ENCODE data around the gene CACNA2D4. TPM values are rescaled to one million over a fixed set of nuclear protein-coding genes. Genes with fewer than 3 reads are reported as not detected.
A peak's percentile ranks its signal among the peaks of the same experiment; 100 is the strongest.
"Not testable (repeated sequence)": the region's sequence is repeated elsewhere in the genome, so short reads cannot be mapped to it uniquely, and the experiment has no call there.

CACNA2D4 gene, protein sequence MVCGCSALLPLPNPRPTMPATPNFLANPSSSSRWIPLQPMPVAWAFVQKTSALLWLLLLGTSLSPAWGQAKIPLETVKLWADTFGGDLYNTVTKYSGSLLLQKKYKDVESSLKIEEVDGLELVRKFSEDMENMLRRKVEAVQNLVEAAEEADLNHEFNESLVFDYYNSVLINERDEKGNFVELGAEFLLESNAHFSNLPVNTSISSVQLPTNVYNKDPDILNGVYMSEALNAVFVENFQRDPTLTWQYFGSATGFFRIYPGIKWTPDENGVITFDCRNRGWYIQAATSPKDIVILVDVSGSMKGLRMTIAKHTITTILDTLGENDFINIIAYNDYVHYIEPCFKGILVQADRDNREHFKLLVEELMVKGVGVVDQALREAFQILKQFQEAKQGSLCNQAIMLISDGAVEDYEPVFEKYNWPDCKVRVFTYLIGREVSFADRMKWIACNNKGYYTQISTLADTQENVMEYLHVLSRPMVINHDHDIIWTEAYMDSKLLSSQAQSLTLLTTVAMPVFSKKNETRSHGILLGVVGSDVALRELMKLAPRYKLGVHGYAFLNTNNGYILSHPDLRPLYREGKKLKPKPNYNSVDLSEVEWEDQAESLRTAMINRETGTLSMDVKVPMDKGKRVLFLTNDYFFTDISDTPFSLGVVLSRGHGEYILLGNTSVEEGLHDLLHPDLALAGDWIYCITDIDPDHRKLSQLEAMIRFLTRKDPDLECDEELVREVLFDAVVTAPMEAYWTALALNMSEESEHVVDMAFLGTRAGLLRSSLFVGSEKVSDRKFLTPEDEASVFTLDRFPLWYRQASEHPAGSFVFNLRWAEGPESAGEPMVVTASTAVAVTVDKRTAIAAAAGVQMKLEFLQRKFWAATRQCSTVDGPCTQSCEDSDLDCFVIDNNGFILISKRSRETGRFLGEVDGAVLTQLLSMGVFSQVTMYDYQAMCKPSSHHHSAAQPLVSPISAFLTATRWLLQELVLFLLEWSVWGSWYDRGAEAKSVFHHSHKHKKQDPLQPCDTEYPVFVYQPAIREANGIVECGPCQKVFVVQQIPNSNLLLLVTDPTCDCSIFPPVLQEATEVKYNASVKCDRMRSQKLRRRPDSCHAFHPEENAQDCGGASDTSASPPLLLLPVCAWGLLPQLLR
- 0.72 TPM for total RNA-seq (ENCODE audit: insufficient read depth, low replicate concordance)

DNA sequence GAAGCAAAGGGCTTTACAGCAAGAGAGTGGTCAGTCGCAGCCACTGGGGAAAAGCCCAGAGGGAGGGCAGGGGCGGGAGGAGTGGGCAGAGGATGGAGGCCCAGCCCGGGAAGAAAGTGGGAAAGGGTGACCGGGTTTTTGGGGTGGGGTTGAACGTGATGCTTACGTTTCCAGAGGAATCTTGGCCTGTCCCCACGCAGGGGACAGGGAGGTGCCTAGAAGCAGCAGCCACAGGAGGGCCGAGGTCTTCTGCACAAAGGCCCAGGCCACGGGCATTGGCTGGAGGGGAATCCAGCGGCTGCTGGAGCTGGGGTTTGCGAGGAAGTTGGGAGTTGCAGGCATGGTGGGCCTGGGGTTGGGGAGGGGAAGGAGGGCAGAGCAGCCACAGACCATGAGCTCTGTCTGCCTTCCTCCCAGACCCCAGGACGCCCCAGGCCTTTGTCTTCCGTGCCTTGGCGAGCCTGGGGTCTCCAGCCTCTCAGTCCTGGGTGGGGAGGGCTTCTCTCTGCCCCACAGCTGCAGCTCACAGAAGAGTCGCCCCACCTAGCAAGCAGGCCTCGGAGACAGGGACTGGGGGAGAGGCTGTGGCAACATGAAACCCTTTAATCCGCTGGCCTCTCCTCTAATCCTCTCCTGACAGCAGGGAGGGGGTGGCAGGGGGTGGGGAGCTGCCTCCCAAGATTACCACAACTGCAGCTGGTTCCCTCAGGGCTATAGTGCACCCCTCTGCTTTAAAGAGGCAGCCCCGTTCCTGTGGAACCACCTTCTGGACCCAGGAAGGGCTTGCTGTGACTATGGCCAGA is at the start of gene CACNA2D4:
Gene CACNA2D4, minus strand, starts transcription at position 572 of the 803 bp plus-strand sequence. Its CDS starts 179 bp downstream, at position 393.
- DNase-seq (ENCODE audit: low spot score): peak; percentile 85

DNA sequence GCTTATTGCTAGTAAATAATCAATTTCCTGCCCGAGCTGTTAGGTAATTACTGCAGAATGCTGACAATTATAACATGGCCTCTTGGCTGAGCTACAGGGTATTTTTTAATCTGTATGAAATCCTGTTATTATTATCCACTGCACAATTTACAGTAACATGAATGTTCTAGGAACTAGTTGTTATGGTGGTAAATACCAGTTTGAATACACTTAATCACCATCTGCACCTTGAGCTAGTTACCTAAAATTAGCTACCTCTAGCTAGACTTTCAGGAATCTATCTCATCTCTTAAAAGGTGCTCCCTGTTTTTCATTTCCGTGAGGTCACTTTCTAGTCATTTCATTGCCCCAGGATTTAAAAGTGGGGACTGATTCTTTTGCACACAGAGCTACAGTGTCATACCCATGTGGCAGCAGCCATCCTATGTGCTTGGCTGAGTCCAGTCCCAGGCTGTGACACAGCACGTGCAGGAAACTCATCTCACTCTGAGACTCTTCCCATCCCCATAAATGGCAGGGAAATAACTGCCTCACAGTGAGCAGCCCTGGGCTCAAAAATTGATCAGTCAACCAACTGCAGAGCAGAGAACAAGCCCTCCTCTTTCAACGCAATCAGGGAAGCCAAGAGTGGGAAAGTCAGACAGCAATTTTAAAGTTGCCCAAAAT is 48.2 kb upstream of the CACNA2D4 start:
- DNase-seq (ENCODE audit: low spot score): no peak

DNA sequence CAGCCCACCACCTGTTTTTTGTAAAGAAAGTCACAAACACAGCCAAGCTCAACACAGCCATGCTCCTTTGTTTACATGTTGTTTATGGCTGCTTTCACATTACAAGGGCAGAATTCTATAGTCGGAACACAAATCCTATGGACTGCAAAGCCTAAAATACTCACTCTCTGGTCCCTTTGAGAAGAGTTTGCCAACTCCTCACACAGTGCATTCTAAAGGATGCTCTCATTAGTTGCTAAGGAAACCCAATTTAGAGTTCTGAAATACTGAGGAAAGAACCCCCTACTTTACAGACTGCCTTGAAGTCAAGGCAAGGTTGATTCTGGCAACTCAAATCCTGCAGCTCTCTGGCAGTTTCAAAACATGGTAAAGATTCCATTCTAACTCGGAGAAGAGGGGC is 47.5 kb upstream of the CACNA2D4 start:
- DNase-seq (ENCODE audit: low spot score): no peak

DNA sequence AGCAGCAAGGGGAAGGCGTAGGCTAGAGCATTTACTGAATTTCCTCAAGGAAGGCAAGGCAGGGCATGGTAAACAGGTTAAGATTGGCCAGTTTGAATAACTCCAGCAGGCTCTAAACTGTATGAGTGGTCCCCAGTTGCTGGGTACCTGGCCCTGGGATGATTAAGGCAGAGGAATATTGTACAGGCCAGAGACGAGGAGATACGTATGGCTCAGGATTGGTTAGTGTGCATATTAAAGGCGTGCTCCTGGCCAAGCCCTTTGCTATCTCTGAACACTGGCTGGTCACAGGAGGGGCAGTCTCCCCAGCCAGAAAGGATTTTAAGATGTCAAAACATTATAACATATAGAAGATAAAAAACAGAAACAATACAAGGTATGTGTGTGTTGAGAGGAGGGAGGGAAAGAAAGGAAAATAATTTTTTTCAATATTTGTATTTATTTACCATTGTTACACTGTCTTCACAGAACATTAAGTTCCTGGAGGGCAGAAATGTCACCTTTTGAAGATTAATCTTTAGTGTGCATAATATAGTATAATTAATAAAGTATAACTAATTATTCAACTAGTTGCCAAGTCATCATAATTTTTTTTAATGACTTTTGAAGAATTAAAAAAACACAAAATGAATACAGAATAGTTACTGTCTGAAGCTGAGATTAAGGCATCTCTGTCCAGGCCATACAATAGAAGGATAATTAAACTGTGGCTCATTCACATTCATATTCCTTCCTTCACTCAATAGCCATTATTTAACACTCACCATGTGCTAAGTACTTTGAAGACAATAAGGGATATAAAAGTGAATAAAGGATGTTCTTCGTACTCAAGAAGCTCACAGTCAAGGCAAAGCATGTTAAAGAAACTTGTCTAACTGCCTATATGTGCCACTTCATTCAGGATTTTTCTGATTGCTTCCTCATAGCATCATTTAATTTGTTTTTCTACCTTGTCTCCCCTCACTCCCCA is 43.9 kb upstream of the CACNA2D4 start:
- DNase-seq (ENCODE audit: low spot score): no peak

DNA sequence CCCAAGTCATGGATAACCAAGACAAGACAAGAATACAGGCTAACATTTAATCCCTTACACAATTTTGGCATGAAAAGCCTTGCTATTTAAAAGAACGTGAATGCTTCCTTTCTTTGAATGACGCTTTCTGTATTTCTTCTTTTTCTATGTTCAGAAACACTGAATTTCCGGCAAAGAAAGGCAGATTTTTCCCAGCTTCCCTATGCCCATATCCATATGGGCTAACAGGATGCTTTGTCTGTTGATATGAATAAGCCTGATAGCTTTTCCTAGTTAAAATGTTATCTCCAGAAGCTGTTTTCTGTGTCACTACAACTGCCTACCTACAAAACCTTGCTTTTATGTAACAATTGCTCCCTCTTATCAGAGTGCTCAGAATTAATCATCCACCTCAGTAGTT is 38.3 kb upstream of the CACNA2D4 start:
- DNase-seq (ENCODE audit: low spot score): no peak

DNA sequence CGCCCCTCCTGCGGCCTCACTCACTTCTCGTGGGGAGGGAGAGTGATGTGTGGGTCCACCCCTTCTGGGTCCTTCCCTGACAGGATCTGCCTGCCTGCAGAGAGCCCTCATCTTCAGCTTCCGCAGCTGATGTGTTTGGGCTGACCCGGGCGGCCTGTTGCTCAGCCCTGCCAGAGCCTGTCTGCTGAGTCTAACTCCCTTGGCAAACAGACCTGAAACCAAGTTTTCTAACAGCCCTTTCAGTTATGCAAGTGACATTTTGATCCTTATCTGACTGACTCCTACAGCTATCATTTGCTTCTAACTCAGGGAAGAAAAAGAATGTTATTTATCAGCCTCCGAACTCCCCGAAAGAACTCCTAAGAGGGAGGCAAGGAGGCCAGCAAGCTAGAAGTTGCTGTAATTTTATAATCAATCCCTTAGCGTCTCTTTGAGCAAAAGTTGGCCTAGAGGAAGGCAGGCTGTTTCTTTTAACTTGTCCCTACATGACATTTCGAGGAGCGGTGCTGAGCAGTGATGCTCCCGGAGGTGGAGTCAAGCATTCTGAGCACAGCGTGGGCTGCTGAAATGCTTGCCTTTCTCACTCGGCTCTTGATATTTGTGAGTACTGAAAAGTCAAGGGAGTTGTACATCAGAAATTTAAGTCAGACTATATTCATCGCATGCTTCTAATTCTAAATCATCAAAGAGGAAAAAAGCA is 31.5 kb upstream of the CACNA2D4 start:
- DNase-seq (ENCODE audit: low spot score): no peak

DNA sequence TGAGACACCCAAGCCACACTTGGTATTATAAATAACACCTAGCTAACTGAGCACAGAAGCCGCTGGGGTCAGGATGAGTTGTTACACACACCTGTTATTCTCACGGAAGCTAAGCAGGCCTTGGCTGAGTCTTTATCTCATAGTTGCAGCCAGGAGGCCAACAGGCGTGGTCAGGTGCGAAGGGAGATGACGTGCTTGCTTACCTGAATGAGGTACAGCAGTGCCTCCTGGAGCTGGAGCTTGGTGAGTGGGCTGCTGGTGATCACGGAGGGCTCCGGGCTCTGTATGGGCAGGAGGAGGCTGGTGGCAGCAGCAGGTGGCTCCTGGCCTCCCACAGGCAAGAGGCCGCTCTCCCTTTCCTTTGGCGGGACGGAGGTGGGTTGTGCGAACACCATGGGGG is 30.4 kb upstream of the CACNA2D4 start:
- no peak for DNase-seq (ENCODE audit: low spot score)

DNA sequence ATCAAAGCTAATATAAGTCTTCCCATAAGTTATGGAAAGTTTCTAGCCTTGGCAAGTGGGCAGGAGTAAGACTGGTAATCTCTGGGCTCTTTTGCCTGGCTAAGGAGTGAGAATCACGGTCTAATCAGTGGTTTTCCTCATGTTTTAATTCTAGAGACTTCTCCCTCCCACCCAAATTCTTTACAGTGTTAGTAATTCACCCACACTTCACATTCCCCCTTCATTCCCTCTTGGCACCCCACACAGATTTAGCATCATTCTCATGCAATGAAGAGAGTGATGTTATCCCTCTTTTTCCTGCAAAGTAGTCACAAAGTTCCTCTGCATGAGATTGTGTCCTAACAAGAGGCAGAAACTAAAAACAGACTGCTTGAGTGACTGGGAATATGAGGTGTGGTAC is 28.6 kb upstream of the CACNA2D4 start:
- DNase-seq (ENCODE audit: low spot score): no peak

DNA sequence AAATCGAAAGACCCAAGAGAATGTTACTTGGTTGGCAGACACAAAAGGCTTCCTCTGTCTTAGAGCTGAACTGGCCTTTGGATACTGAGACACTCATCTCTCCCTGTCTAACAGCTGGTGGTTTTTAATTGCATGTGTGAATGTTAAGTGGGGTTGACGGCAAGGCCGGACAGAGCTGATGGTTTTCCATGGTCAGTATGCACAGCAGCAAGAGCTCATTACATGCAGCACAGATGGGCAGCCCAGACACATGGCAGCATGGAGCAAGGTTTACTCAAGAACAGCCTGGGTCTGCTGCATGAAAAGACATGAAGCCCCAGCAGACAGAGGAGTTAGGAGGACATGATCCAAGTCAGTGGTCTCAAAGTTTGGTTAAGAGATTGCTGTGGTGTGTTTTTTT is 27.8 kb upstream of the CACNA2D4 start:
- DNase-seq (ENCODE audit: low spot score): no peak

DNA sequence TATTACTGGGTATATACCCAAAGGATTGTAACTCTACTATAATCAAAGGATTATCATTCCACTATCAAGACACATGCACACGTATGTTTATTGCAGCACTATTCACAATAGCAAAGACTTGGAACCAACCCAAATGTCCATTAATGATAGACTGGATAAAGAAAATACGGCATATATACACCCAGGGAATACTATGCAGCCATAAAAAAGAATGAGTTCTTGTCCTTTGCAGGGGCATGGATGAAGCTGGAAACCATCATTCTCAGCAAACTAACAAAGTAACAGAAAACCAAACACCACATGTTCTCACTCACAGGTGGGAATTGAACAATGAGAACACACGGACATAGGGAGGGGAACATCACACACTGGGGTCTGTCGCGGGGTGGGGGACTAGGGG is 27.1 kb upstream of the CACNA2D4 start:
- not testable (repeated sequence) for DNase-seq (ENCODE audit: low spot score)

DNA sequence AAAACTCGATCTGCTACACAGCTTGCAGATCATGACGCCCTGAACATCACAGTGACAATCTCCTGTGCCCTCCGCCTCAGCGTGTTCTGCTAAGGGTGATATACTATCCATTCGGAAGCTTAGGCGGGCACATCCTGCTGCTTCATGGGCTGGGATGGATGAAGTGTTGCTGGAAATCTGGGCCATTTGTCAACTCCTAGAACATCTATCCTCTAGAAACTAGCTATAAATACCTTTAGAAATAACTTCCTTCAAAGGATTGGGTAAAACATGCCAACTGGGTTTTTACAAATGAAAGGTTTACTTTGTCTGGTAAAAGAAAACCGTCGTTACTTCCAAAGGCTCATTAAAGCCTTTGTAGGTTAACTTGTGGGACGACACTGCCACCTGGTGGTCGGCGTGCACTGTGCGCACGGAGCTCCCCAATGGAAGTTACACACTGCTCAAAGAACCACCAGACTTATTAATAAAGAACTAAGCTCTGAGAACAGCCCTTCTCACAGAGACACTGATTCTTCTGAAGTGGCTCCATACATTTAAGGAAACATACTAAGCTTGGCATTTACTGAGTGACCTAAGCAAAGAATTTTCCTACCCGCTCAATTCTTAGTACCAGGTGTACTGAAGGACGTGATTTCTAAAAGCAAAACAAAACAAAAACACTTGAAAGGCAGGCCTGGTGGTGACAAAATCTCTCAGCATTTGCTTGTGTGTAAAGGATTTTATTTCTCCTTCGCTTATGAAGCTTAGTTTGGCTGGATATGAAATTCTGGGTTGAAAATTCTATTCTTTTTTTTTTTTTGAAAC is 21.6 kb upstream of the CACNA2D4 start:
- DNase-seq (ENCODE audit: low spot score): peak; percentile 90

DNA sequence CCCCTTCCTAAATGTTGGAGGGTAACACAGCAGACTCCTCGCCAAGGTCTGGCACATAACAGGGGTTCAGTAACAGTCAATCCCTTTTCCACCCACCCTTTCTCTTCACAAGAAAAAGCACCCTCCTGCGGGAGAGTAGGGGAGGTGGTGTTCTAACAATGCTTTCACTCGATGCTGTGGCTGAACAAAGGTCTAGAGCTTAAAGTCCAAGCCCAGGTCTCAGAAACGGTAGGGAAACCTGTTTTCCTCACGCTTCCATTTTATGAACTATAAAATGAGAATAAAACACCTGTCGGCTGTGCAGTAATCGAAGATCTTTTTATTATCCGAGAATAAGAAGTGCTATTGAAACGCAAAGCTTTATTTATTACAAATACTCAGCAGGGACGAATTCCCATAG is 20.9 kb upstream of the CACNA2D4 start:
- DNase-seq (ENCODE audit: low spot score): no peak

DNA sequence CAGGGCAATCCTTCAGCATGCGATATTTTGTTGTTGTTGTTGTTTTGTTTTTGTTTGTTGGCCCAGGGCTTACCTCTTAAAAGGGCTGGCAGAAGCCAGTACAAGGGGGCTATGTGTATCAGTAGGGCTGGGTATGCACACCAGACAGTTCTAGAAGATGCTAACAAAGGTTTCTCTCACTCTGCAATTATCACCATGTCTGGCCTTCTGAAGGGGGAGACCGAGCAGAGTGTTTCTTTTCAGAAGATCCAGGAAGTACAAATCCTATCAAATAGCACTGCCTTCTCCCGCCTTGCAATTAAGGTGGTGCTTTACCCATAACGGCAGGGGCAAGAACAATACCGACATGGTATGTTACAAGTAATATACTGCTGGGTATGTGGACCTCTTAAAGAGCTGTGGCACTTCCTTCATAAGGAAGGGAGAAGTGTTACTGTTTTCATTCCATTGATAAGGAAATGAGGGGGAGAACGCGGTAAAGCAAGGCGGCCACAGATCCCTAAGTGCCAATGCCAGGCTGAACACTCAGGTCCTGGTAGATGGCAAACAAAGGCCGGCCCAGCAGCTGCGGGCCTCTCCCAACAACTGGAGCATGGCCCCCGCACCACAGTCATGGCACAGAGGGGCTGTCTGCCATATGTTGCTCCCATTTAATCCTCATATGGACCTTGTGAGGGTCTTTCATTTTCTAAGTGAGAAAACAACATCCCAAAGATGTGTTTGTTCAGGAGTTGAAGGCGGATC is 19.2 kb upstream of the CACNA2D4 start:
- DNase-seq (ENCODE audit: low spot score): no peak

DNA sequence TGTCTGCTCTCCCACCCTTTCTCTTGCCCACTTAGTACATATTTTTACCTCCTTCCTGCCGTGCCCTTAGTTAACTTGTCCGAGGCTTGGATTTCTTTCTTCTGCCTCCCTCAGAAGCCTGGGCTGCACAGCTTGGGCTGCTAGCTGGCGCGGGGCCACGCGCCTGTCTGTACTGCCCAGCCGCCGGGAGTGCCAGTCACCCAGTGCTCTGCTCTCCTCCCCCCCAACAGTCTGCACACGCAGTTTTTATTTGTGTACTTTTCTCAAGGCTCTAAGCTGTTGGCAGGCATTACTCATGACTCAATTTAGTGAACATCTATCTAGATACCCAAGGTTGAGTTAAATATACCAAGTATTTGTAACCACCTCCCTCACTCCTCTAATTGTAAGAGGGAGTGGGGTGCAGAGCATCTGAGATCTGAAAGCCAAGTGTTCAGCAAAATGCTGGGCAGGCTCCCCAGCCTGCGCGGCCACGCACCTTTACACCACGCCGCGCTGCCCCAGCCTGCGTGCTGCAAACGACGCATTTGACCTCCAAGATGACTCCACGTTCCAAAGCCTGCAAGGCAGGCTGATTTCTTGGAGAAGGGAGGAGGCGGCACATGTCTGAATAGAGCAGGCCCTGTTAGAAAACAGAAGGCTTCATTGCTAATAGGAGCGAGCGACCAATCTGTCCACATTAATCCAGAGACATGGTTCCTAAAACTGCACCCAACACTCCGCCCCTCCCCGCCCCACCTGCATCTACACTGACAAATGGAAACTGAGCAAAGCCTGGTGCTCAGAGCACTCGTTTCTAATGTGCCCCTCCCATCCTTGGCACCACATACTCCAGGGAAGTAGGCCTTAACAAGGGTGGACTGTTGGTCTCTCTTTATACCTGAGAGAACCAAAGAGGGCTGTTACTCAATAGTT is 18.2 kb upstream of the CACNA2D4 start:
- peak; percentile 71 for DNase-seq (ENCODE audit: low spot score)

DNA sequence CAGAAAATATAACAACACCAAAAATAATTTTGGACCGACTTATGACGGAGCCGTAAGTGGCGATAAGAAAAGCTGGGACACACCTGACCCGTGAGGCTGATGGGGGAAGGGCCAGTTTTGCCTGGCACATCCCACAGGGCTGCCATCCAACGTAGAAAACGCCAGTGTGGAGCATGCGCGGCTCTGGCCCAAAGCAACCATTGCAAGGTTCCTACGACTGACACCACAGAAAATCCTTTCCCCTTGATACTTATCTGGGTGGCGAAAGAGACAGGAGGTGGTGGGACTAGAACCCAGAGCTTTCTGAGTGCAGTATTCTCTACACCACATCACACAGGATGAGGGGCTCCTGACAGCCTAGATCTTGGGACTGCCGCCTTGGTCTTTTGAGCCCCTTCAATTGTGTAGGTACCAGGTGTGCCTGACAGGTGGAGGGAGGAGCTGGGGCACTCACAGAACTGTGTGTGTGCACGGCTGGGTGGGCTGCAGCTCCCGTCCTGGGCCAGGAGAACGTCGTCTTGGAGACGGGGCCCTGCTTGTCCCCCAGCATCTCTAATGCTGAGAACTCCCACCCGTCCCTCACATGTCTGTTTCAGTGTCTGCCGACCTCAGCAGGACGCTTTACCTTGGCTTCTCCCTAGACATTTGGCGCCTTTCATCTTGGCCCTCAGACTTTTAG is 17.4 kb upstream of the CACNA2D4 start:
- DNase-seq (ENCODE audit: low spot score): no peak

DNA sequence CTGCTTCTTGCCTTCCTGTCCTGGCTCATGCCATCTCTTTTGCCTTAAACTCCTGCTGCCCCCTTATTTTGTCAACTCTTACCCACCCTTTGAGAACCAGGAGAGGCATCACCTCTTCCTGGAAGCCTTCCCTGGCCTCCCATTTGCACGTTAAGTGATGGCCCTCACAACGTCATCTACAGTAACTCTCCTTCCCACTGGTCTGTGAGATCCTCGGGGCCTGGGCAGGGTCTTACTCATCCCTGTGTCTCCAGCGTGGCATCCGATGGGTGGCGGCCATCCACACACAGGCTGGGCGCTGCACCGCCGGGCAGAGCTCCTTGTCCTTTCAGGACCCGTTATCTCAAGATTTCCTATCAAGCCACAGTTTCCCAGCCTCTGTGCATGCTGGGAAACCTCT is 16.8 kb upstream of the CACNA2D4 start:
- no peak for DNase-seq (ENCODE audit: low spot score)

All from umbilical cord (tissue), 2 donors.